Measurements from ENCODE around the gene CNTNAP2. TPM values are rescaled to one million over a fixed set of nuclear protein-coding genes. Genes with fewer than 3 reads are reported as not detected.
"Not testable (repeated sequence)": the region's sequence is repeated elsewhere in the genome, so short reads cannot be mapped to it uniquely, and the experiment has no call there.

CNTNAP2 gene
- total RNA-seq, 1 experiment from 2014 or later, result 60.0 TPM

DNA sequence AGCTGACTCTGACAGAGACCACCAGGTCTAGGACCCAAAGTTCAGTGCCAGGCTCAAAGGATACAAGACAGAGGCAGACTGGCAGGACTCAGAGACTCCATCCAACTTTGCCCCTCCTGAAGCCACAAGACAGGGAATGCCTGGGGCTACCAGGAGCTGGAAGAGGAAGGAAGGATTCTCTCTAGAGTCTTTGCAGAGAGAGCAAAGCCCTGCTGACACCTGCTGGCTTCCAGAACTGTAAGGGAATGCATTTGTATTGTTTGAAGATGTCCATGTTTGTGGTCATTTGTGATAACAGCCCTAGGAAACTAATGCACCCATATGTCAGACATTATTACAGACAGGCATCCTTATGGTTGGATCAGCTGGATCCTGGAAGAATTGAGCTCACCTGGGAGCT is 2341.7 kb downstream of the CNTNAP2 start:
- ChIA-PET CTCF (no interaction called here), POLR2A (ENCODE audit: low non-redundant PET) (no interaction called here)
- no TSS peak for BruUV-seq (replicated peaks)
- H3K27me3 ChIP-seq (replicated peaks; ENCODE audit: insufficient read depth, low read depth, low read length, poor library complexity), result no peaks in the 10 kb centered on the region
- TF ChIP-seq EZH2 (IDR thresholded peaks at IDR 0.05; ENCODE audit: borderline replicate concordance, low read depth, low read length, poor library complexity, severe bottlenecking), result no peak
- TF ChIP-seq, protein P1, sequence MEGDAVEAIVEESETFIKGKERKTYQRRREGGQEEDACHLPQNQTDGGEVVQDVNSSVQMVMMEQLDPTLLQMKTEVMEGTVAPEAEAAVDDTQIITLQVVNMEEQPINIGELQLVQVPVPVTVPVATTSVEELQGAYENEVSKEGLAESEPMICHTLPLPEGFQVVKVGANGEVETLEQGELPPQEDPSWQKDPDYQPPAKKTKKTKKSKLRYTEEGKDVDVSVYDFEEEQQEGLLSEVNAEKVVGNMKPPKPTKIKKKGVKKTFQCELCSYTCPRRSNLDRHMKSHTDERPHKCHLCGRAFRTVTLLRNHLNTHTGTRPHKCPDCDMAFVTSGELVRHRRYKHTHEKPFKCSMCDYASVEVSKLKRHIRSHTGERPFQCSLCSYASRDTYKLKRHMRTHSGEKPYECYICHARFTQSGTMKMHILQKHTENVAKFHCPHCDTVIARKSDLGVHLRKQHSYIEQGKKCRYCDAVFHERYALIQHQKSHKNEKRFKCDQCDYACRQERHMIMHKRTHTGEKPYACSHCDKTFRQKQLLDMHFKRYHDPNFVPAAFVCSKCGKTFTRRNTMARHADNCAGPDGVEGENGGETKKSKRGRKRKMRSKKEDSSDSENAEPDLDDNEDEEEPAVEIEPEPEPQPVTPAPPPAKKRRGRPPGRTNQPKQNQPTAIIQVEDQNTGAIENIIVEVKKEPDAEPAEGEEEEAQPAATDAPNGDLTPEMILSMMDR (conservative IDR thresholded peaks at IDR 0.05; ENCODE audit: low read depth, low read length), result no peak
- H3K4me3 ChIP-seq (ENCODE audit: low read depth, low read length, poor library complexity, severe bottlenecking), result no peak overlapping the region
- no peaks in the 10 kb centered on the region for H3K36me3 ChIP-seq (ENCODE audit: insufficient read depth, low read length, poor library complexity, severe bottlenecking)
- intact Hi-C loops (cut with micrococcal nuclease; ENCODE audit: unreplicated experiment), result no loop called here
- no peak overlapping the region for H3K27ac ChIP-seq (ENCODE audit: low read depth, low read length, poor library complexity, severe bottlenecking)
- no peaks in the 10 kb centered on the region for H3K9me3 ChIP-seq (ENCODE audit: low read depth, low read length, poor library complexity, severe bottlenecking)
- no peaks in the 10 kb centered on the region for H3K4me1 ChIP-seq (ENCODE audit: insufficient read depth, low read length, poor library complexity, severe bottlenecking)
- DNase-seq (ENCODE audit: low spot score), result no peak

DNA sequence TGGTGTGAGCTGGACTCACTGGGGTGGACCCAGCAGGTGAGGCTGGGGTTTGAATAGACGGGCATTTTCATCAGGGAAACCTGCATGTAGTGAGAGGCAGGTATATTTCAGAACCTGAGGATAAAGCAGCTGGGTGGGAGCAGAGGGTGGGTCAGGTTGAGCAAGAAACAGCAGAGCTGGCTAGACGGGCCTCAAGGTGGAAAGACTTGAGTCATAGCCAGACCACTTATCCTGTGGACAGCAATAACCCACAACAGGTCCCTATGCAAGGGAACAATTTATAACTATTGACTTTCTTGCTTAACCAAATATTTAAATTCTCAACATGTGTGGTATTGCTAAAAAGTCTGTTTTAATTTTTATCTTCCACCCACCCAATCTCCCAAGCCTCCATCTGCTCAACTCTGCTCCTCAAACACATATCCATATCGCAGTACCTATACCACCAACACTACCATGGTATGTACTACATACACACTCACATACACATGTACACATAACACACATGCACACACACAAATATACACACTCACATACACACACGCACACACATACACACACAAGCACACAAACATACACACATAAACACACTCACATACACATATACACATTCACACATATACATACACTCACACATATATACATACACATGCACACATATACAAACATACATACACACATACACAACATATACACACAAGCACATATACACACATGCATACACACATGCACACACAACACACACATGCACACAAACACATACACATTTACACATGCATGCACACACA is 2345.0 kb downstream of the CNTNAP2 start:
- intact Hi-C loops (cut with micrococcal nuclease; ENCODE audit: unreplicated experiment), result no loop called here
- no peak for DNase-seq (ENCODE audit: low spot score)
- H3K4me3 ChIP-seq (ENCODE audit: low read depth, low read length, poor library complexity, severe bottlenecking), result no peak overlapping the region
- H3K36me3 ChIP-seq (ENCODE audit: insufficient read depth, low read length, poor library complexity, severe bottlenecking), result no peaks in the 10 kb centered on the region
- H3K4me1 ChIP-seq (ENCODE audit: insufficient read depth, low read length, poor library complexity, severe bottlenecking), result no peaks in the 10 kb centered on the region
- ChIA-PET CTCF (interaction anchor here (0.6 kb wide), 1 partner anchor 458 kb away, joined by 3 read pairs; no protein-coding TSS in a partner anchor), POLR2A (ENCODE audit: low non-redundant PET) (no interaction called here)
- TF ChIP-seq, protein P1 (conservative IDR thresholded peaks at IDR 0.05; ENCODE audit: low read depth, low read length), result no peak
- no peak for TF ChIP-seq EZH2 (IDR thresholded peaks at IDR 0.05; ENCODE audit: borderline replicate concordance, low read depth, low read length, poor library complexity, severe bottlenecking)
- no peak overlapping the region for H3K27ac ChIP-seq (ENCODE audit: low read depth, low read length, poor library complexity, severe bottlenecking)
- H3K9me3 ChIP-seq (ENCODE audit: low read depth, low read length, poor library complexity, severe bottlenecking), result no peaks in the 10 kb centered on the region
- no TSS peak for BruUV-seq (replicated peaks)
- no peaks in the 10 kb centered on the region for H3K27me3 ChIP-seq (replicated peaks; ENCODE audit: insufficient read depth, low read depth, low read length, poor library complexity)

DNA sequence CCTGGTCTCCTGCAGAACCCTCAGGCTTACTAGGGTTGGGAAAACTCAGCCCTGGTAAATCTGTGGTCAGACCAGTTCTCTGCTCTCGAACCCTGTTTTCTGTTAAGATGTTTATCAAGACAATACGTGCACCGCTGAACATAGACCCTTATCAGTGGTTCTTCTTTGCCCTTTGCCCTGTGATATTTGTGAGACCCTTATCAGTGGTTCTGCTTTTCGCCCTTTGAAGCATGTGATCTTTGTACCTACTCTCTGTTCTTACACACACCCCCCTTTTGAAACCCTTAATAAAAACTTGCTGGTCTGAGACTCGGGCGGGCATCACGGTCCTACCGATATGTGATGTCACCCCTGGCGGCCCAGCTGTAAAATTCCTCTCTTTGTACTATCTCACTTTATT is 2346.2 kb downstream of the CNTNAP2 start:
- intact Hi-C loops (cut with micrococcal nuclease; ENCODE audit: unreplicated experiment); POLR2A ChIA-PET (ENCODE audit: low non-redundant PET); DNase-seq (ENCODE audit: low spot score); H3K4me3 ChIP-seq (ENCODE audit: low read depth, low read length, poor library complexity, severe bottlenecking); H3K27ac ChIP-seq (ENCODE audit: low read depth, low read length, poor library complexity, severe bottlenecking); CTCF ChIA-PET; BruUV-seq (replicated peaks); H3K4me1 ChIP-seq (ENCODE audit: insufficient read depth, low read length, poor library complexity, severe bottlenecking); H3K36me3 ChIP-seq (ENCODE audit: insufficient read depth, low read length, poor library complexity, severe bottlenecking); H3K9me3 ChIP-seq (ENCODE audit: low read depth, low read length, poor library complexity, severe bottlenecking); H3K27me3 ChIP-seq (replicated peaks; ENCODE audit: insufficient read depth, low read depth, low read length, poor library complexity): not testable (repeated sequence)

DNA sequence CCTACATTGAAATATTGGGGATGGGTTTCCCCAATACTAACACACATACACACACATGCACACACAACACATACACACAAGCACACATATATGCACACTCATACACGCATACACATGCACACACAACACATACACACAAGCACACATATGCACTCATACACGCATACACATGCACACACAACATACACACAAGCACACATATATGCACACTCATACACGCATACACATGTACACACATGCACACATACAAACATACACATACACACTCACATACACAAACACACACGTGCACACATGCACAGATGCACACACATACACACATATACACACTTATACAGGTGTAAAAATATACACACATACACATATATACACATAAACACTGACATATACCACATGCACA is 2346.6 kb downstream of the CNTNAP2 start:
- H3K36me3 ChIP-seq (ENCODE audit: insufficient read depth, low read length, poor library complexity, severe bottlenecking), result no peaks in the 10 kb centered on the region
- H3K4me1 ChIP-seq (ENCODE audit: insufficient read depth, low read length, poor library complexity, severe bottlenecking), result no peaks in the 10 kb centered on the region
- CTCF ChIA-PET, result no interaction called here
- H3K9me3 ChIP-seq (ENCODE audit: low read depth, low read length, poor library complexity, severe bottlenecking), result no peaks in the 10 kb centered on the region
- DNase-seq (ENCODE audit: low spot score), result no peak
- H3K4me3 ChIP-seq (ENCODE audit: low read depth, low read length, poor library complexity, severe bottlenecking), result no peak overlapping the region
- H3K27me3 ChIP-seq (replicated peaks; ENCODE audit: insufficient read depth, low read depth, low read length, poor library complexity), result no peaks in the 10 kb centered on the region
- no peak overlapping the region for H3K27ac ChIP-seq (ENCODE audit: low read depth, low read length, poor library complexity, severe bottlenecking)
- intact Hi-C loops (cut with micrococcal nuclease; ENCODE audit: unreplicated experiment), result no loop called here
- POLR2A ChIA-PET (ENCODE audit: low non-redundant PET), result no interaction called here
- no TSS peak for BruUV-seq (replicated peaks)
- TF ChIP-seq, protein P1 (conservative IDR thresholded peaks at IDR 0.05; ENCODE audit: low read depth, low read length), result no peak
- TF ChIP-seq EZH2 (IDR thresholded peaks at IDR 0.05; ENCODE audit: borderline replicate concordance, low read depth, low read length, poor library complexity, severe bottlenecking), result no peak
